A673 (cell line): Measurements from ENCODE around the gene MT1B.

Source experiments
- EZH2 ChIP-seq: fragments of 200-600 bp; sonication (generic); IDR thresholded peaks from 2 replicates; pipeline ENCODE4 v1.6.1; 2017; ENCODE audit warnings: borderline replicate concordance, low read depth, mild to moderate bottlenecking, mixed read lengths, antibody characterized with exemption, low read length; ENCODE audit not compliant: poor library complexity, severe bottlenecking
- TF ChIP-seq, protein P1 (sequence below): fragments of 300-800, 200-600 bp; sonication (generic); conservative IDR thresholded peaks from 2 replicates; pipeline ENCODE4 v1.5.1; 2017; ENCODE audit warnings: low read depth, mild to moderate bottlenecking, antibody characterized with exemption, low read length, moderate library complexity, mixed read lengths

DNA sequence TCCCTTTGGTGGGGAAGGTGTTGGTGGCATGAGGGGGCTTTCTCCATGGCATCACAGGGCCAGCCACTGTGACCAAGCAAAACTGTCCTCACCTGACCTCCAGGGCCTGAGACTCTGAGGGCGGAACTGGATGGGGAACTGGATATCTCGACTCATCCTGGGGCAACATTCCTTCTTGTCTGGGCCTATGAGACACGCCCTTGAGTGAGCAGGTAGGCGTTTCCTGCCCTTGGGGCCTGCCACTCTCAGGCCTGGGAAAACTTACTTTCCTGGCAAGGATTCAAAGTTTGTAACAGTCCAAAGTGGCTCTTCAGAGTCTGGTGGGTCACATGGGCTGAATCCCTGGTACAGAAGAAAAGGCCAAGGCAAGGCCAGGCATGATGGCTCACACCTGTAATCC, 40.2 kb downstream of the MT1B start:
- TF ChIP-seq, protein P1, sequence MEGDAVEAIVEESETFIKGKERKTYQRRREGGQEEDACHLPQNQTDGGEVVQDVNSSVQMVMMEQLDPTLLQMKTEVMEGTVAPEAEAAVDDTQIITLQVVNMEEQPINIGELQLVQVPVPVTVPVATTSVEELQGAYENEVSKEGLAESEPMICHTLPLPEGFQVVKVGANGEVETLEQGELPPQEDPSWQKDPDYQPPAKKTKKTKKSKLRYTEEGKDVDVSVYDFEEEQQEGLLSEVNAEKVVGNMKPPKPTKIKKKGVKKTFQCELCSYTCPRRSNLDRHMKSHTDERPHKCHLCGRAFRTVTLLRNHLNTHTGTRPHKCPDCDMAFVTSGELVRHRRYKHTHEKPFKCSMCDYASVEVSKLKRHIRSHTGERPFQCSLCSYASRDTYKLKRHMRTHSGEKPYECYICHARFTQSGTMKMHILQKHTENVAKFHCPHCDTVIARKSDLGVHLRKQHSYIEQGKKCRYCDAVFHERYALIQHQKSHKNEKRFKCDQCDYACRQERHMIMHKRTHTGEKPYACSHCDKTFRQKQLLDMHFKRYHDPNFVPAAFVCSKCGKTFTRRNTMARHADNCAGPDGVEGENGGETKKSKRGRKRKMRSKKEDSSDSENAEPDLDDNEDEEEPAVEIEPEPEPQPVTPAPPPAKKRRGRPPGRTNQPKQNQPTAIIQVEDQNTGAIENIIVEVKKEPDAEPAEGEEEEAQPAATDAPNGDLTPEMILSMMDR, result no peak
- no peak for TF ChIP-seq EZH2
